ENCODE measurements around the gene CAPRIN1. TPM values are rescaled to one million over a fixed set of nuclear protein-coding genes. Genes with fewer than 3 reads are reported as not detected.

The CAPRIN1 gene
- polyA plus RNA-seq, 2 of the 4 experiments (the other 2 are of a cell fraction) = 159 to 255 TPM

GRCh38 chr11:34052036-34052607 lies 591 bp downstream of the CAPRIN1 start:
- Histone ChIP-seq H3K27ac (peak overlapping the region; percentile 98 to 100), H3K4me2 (peak overlapping the region; percentile 85), H3K4me3 (peak overlapping the region; percentile 91), H3K9me3 (no peaks in the 10 kb centered on the region), H3K4me1 (peaks cover 38% of the 10 kb centered on the region)
- peak; percentile 86 to 91 for DNase-seq (ENCODE audit: low read depth in 1 of 2, low spot score in 1 of 2)
- ChIA-PET CTCF (interaction anchor here (0.6 to 3.1 kb wide), 4 partner anchors 14 to 275 kb away, joined by 3 to 13 read pairs (median 4); no protein-coding TSS in a partner anchor), POLR2A (interaction anchor here (1.0 to 1.8 kb wide), 8 partner anchors 7 to 53 kb away, joined by 3 to 11 read pairs (median 6); partner anchors contain the start of gene NAT10)
- peak; percentile 77 to 81 for ATAC-seq
- no peak for FAIRE-seq
- 0% methylated on average over 24 of the region's 82 CpGs for WGBS (ENCODE audit: missing lambda C conversion rate)
- TF ChIP-seq CTCF (IDR thresholded peaks at IDR 0.05) = no peak
- no peak for TF ChIP-seq FOXS1 (CRISPR knock-in tag; IDR thresholded peaks at IDR 0.05)
- TF ChIP-seq ZC3H11A (IDR thresholded peaks at IDR 0.05) = no peak
- TF ChIP-seq FOSL2 (IDR thresholded peaks at IDR 0.05) = no peak
- TF ChIP-seq FOSL2 (CRISPR knock-in tag; IDR thresholded peaks at IDR 0.05) = no peak; the same call in 1 of the 2 replicates
- TF ChIP-seq NFE2L2 (conservative IDR thresholded peaks at IDR 0.05; ENCODE audit: low read length) = no peak
- no peak for TF ChIP-seq HEYL (CRISPR knock-in tag; IDR thresholded peaks at IDR 0.05)
- no peak for TF ChIP-seq ZSCAN20 (CRISPR knock-in tag; IDR thresholded peaks at IDR 0.05)
- TF ChIP-seq E2F6 (IDR thresholded peaks at IDR 0.05; ENCODE audit: borderline replicate concordance, low read depth) = peak; percentile 58
- peak; percentile 60; the same call in 1 of the 2 replicates for TF ChIP-seq TFCP2L1 (CRISPR knock-in tag; IDR thresholded peaks at IDR 0.05)
- no peak for TF ChIP-seq NR3C1 (IDR thresholded peaks at IDR 0.05)
- TF ChIP-seq CHD4 (IDR thresholded peaks at IDR 0.05; ENCODE audit: borderline replicate concordance) = no peak
- no peak for TF ChIP-seq EHMT2 (IDR thresholded peaks at IDR 0.05; ENCODE audit: low read depth)
- no peak for TF ChIP-seq EHF (CRISPR knock-in tag; IDR thresholded peaks at IDR 0.05)
- TF ChIP-seq MAX (IDR thresholded peaks at IDR 0.05) = peak; percentile 67; the same call in 1 of the 2 replicates
- no peak for TF ChIP-seq HES2 (IDR thresholded peaks at IDR 0.05)
- TF ChIP-seq ATOH8 (CRISPR knock-in tag; IDR thresholded peaks at IDR 0.05; ENCODE audit: low read depth) = no peak
- no peak for TF ChIP-seq CEBPB (IDR thresholded peaks at IDR 0.05)
- TF ChIP-seq FOSB (CRISPR knock-in tag; IDR thresholded peaks at IDR 0.05) = no peak
- TF ChIP-seq ZFP36 (IDR thresholded peaks at IDR 0.05; ENCODE audit: borderline replicate concordance, partially characterized antibody) = no peak
- no peak for TF ChIP-seq ELK1 (IDR thresholded peaks at IDR 0.05; ENCODE audit: low read depth, low read length)
- no peak for TF ChIP-seq RARB (CRISPR knock-in tag; IDR thresholded peaks at IDR 0.05)
- TF ChIP-seq PBX3 (IDR thresholded peaks at IDR 0.05) = no peak
- TF ChIP-seq TP53 (CRISPR knock-in tag; IDR thresholded peaks at IDR 0.05) = no peak
- TF ChIP-seq NPAS2 (CRISPR knock-in tag; IDR thresholded peaks at IDR 0.05; ENCODE audit: borderline replicate concordance) = no peak
- TF ChIP-seq BHLHE40 (IDR thresholded peaks at IDR 0.05; ENCODE audit: low read depth, low read length) = no peak
- TF ChIP-seq KDM5A (IDR thresholded peaks at IDR 0.05) = no peak; the same call in none of the 2 replicates
- TF ChIP-seq KDM1A (IDR thresholded peaks at IDR 0.05; ENCODE audit: low read depth) = no peak
- no peak for TF ChIP-seq HDAC2 (IDR thresholded peaks at IDR 0.05)
- no peak for TF ChIP-seq JUNB (IDR thresholded peaks at IDR 0.05)
- peak in 1 of 2 experiments; percentile 6; a peak in 2 of 5 replicates for TF ChIP-seq JUN (IDR thresholded peaks at IDR 0.05)
- no peak; the same call in 1 of the 2 replicates for TF ChIP-seq PHF8 (IDR thresholded peaks at IDR 0.05; ENCODE audit: borderline replicate concordance, low read depth)
- TF ChIP-seq SREBF2 (IDR thresholded peaks at IDR 0.05) = no peak
- no peak for TF ChIP-seq MAFK (IDR thresholded peaks at IDR 0.05; ENCODE audit: partially characterized antibody)
- 0 out of 2 replicates have a peak, but pooled peaks have one; percentile 39 for TF ChIP-seq MAZ (IDR thresholded peaks at IDR 0.05; ENCODE audit: borderline replicate concordance, low read depth, low read length)
- TF ChIP-seq POLR2AphosphoS2 (conservative IDR thresholded peaks at IDR 0.05; ENCODE audit: low read length) = no peak
